ENCODE measurements around the gene TRMT13.

TRMT13 gene

GRCh38 chr1:100101564-100101963, 31.4 kb upstream of the TRMT13 start:
- H3K36me3 ChIP-seq (ENCODE audit: control insufficient read depth, insufficient read depth, low read length), result peaks cover 3% of the 10 kb centered on the region
- H3K79me1 ChIP-seq (ENCODE audit: low read length), result no peaks in the 10 kb centered on the region
- no peaks in the 10 kb centered on the region for H3K79me2 ChIP-seq (ENCODE audit: control insufficient read depth, insufficient read depth, low read length)
- H3K27me3 ChIP-seq (ENCODE audit: insufficient read depth, low read length, poor library complexity), result no peaks in the 10 kb centered on the region
- no peak overlapping the region for H3K4me3 ChIP-seq (ENCODE audit: low read length)
- H3K18ac ChIP-seq (ENCODE audit: low read length), result no peak overlapping the region
- no peak overlapping the region for H3K23ac ChIP-seq (ENCODE audit: low read length)
- WGBS (ENCODE audit: extremely low coverage, insufficient coverage, low lambda C conversion rate), result no CpG with 5 or more reads among the region's 2 CpGs
- H3K4ac ChIP-seq (ENCODE audit: low read depth, low read length), result no peak overlapping the region
- no peak overlapping the region for H3K4me2 ChIP-seq (ENCODE audit: low read length)
- H2BK120ac ChIP-seq (ENCODE audit: low read depth, low read length), result no peak overlapping the region
- H2BK15ac ChIP-seq (replicated peaks; ENCODE audit: low read depth), result no peak overlapping the region
- no peak overlapping the region for H3K56ac ChIP-seq (ENCODE audit: low read length)
- no peak overlapping the region for H2AK5ac ChIP-seq (ENCODE audit: low read length)
- H3K4me1 ChIP-seq (ENCODE audit: control insufficient read depth, low read depth, low read length), result no peaks in the 10 kb centered on the region
- H3K9ac ChIP-seq (ENCODE audit: low read length), result no peak overlapping the region
- H2BK5ac ChIP-seq (ENCODE audit: low read length), result no peak overlapping the region
- no peak for DNase-seq
- no peak overlapping the region for H3K27ac ChIP-seq (ENCODE audit: low read depth, low read length)
- no peak overlapping the region for H4K8ac ChIP-seq (ENCODE audit: low read depth, low read length)
- H4K5ac ChIP-seq (ENCODE audit: low read length), result no peak overlapping the region

GRCh38 chr1:100107696-100108095, 25.3 kb upstream of the TRMT13 start:
- no CpG with 5 or more reads among the region's 4 CpGs for WGBS (ENCODE audit: extremely low coverage, insufficient coverage, low lambda C conversion rate)

GRCh38 chr1:100109554-100110066, 23.4 kb upstream of the TRMT13 start:
- Histone ChIP-seq H4K5ac (ENCODE audit: low read length) (no peak overlapping the region), H3K4me1 (ENCODE audit: control insufficient read depth, low read depth, low read length) (no peaks in the 10 kb centered on the region), H3K36me3 (ENCODE audit: control insufficient read depth, insufficient read depth, low read length) (no peaks in the 10 kb centered on the region), H3K18ac (ENCODE audit: low read length) (no peak overlapping the region), H2BK5ac (ENCODE audit: low read length) (no peak overlapping the region), H3K4me2 (ENCODE audit: low read length) (no peak overlapping the region), H3K79me1 (ENCODE audit: low read length) (no peaks in the 10 kb centered on the region), H2BK15ac (replicated peaks; ENCODE audit: low read depth) (no peak overlapping the region), H3K4ac (ENCODE audit: low read depth, low read length) (no peak overlapping the region), H3K23ac (ENCODE audit: low read length) (no peak overlapping the region), H3K56ac (ENCODE audit: low read length) (no peak overlapping the region), H3K79me2 (ENCODE audit: control insufficient read depth, insufficient read depth, low read length) (no peaks in the 10 kb centered on the region), H2AK5ac (ENCODE audit: low read length) (no peak overlapping the region), H3K27me3 (ENCODE audit: insufficient read depth, low read length, poor library complexity) (no peaks in the 10 kb centered on the region), H3K27ac (ENCODE audit: low read depth, low read length) (no peak overlapping the region), H3K9ac (ENCODE audit: low read length) (no peak overlapping the region), H4K8ac (ENCODE audit: low read depth, low read length) (no peak overlapping the region), H3K4me3 (ENCODE audit: low read length) (no peak overlapping the region), H2BK120ac (ENCODE audit: low read depth, low read length) (no peak overlapping the region)
- no peak for DNase-seq

More at GRCh38 chr1:100107696-100108095, 25.3 kb upstream of the TRMT13 start:
- Histone ChIP-seq H2BK15ac (replicated peaks; ENCODE audit: low read depth) (no peak overlapping the region), H3K27ac (ENCODE audit: low read depth, low read length) (no peak overlapping the region), H3K4me3 (ENCODE audit: low read length) (no peak overlapping the region), H3K79me1 (ENCODE audit: low read length) (no peaks in the 10 kb centered on the region), H3K18ac (ENCODE audit: low read length) (no peak overlapping the region), H3K56ac (ENCODE audit: low read length) (no peak overlapping the region), H3K79me2 (ENCODE audit: control insufficient read depth, insufficient read depth, low read length) (no peaks in the 10 kb centered on the region), H3K4ac (ENCODE audit: low read depth, low read length) (no peak overlapping the region), H2AK5ac (ENCODE audit: low read length) (no peak overlapping the region), H4K5ac (ENCODE audit: low read length) (no peak overlapping the region), H3K9ac (ENCODE audit: low read length) (no peak overlapping the region), H3K27me3 (ENCODE audit: insufficient read depth, low read length, poor library complexity) (no peaks in the 10 kb centered on the region), H3K4me2 (ENCODE audit: low read length) (no peak overlapping the region), H3K23ac (ENCODE audit: low read length) (no peak overlapping the region), H3K4me1 (ENCODE audit: control insufficient read depth, low read depth, low read length) (no peaks in the 10 kb centered on the region), H4K8ac (ENCODE audit: low read depth, low read length) (no peak overlapping the region), H3K36me3 (ENCODE audit: control insufficient read depth, insufficient read depth, low read length) (peaks cover 3% of the 10 kb centered on the region), H2BK120ac (ENCODE audit: low read depth, low read length) (no peak overlapping the region), H2BK5ac (ENCODE audit: low read length) (no peak overlapping the region)
- DNase-seq, result no peak

- no peak overlapping the region for H3K56ac ChIP-seq (ENCODE audit: low read length)
- H3K27ac ChIP-seq (ENCODE audit: low read depth, low read length), result no peak overlapping the region
- no peak overlapping the region for H2BK120ac ChIP-seq (ENCODE audit: low read depth, low read length)
- no peak overlapping the region for H3K18ac ChIP-seq (ENCODE audit: low read length)
- no peak overlapping the region for H3K9ac ChIP-seq (ENCODE audit: low read length)
- no peak for DNase-seq
- WGBS (ENCODE audit: extremely low coverage, insufficient coverage, low lambda C conversion rate), result no CpG with 5 or more reads among the region's 4 CpGs
- H3K79me1 ChIP-seq (ENCODE audit: low read length), result no peaks in the 10 kb centered on the region
- H3K4me1 ChIP-seq (ENCODE audit: control insufficient read depth, low read depth, low read length), result no peaks in the 10 kb centered on the region
- H3K23ac ChIP-seq (ENCODE audit: low read length), result no peak overlapping the region
- no peaks in the 10 kb centered on the region for H3K79me2 ChIP-seq (ENCODE audit: control insufficient read depth, insufficient read depth, low read length)
- H3K4ac ChIP-seq (ENCODE audit: low read depth, low read length), result no peak overlapping the region
- H4K5ac ChIP-seq (ENCODE audit: low read length), result no peak overlapping the region
- H2BK15ac ChIP-seq (replicated peaks; ENCODE audit: low read depth), result no peak overlapping the region
- H3K36me3 ChIP-seq (ENCODE audit: control insufficient read depth, insufficient read depth, low read length), result no peaks in the 10 kb centered on the region
- no peak overlapping the region for H4K8ac ChIP-seq (ENCODE audit: low read depth, low read length)
- no peak overlapping the region for H2AK5ac ChIP-seq (ENCODE audit: low read length)
- H3K4me3 ChIP-seq (ENCODE audit: low read length), result no peak overlapping the region
- no peak overlapping the region for H3K4me2 ChIP-seq (ENCODE audit: low read length)
- H3K27me3 ChIP-seq (ENCODE audit: insufficient read depth, low read length, poor library complexity), result no peaks in the 10 kb centered on the region
- H2BK5ac ChIP-seq (ENCODE audit: low read length), result no peak overlapping the region
Measured at GRCh38 chr1:100115524-100115923, 17.4 kb upstream of the TRMT13 start.

- Histone ChIP-seq H3K4me1 (ENCODE audit: control insufficient read depth, low read depth, low read length) (no peaks in the 10 kb centered on the region), H3K27ac (ENCODE audit: low read depth, low read length) (no peak overlapping the region), H3K18ac (ENCODE audit: low read length) (no peak overlapping the region), H3K79me2 (ENCODE audit: control insufficient read depth, insufficient read depth, low read length) (no peaks in the 10 kb centered on the region), H3K36me3 (ENCODE audit: control insufficient read depth, insufficient read depth, low read length) (no peaks in the 10 kb centered on the region), H3K4ac (ENCODE audit: low read depth, low read length) (no peak overlapping the region), H2BK5ac (ENCODE audit: low read length) (no peak overlapping the region), H3K9ac (ENCODE audit: low read length) (no peak overlapping the region), H4K5ac (ENCODE audit: low read length) (no peak overlapping the region), H2BK15ac (replicated peaks; ENCODE audit: low read depth) (no peak overlapping the region), H3K4me2 (ENCODE audit: low read length) (no peak overlapping the region), H3K27me3 (ENCODE audit: insufficient read depth, low read length, poor library complexity) (no peaks in the 10 kb centered on the region), H2AK5ac (ENCODE audit: low read length) (no peak overlapping the region), H3K79me1 (ENCODE audit: low read length) (peaks cover 3% of the 10 kb centered on the region), H3K23ac (ENCODE audit: low read length) (no peak overlapping the region), H4K8ac (ENCODE audit: low read depth, low read length) (no peak overlapping the region), H2BK120ac (ENCODE audit: low read depth, low read length) (no peak overlapping the region), H3K4me3 (ENCODE audit: low read length) (no peak overlapping the region), H3K56ac (ENCODE audit: low read length) (no peak overlapping the region)
- DNase-seq, result no peak
- WGBS (ENCODE audit: extremely low coverage, insufficient coverage, low lambda C conversion rate), result no CpG with 5 or more reads among the region's 1 CpG
Measured at GRCh38 chr1:100122177-100122576, 10.8 kb upstream of the TRMT13 start.

- no peak overlapping the region for H4K8ac ChIP-seq (ENCODE audit: low read depth, low read length)
- no peak overlapping the region for H2BK120ac ChIP-seq (ENCODE audit: low read depth, low read length)
- H2BK5ac ChIP-seq (ENCODE audit: low read length), result no peak overlapping the region
- H3K79me2 ChIP-seq (ENCODE audit: control insufficient read depth, insufficient read depth, low read length), result peaks cover 20% of the 10 kb centered on the region
- WGBS (ENCODE audit: extremely low coverage, insufficient coverage, low lambda C conversion rate), result no CpG with 5 or more reads among the region's 1 CpG
- no peak overlapping the region for H3K27ac ChIP-seq (ENCODE audit: low read depth, low read length)
- H3K18ac ChIP-seq (ENCODE audit: low read length), result no peak overlapping the region
- H3K4ac ChIP-seq (ENCODE audit: low read depth, low read length), result no peak overlapping the region
- no peak overlapping the region for H2AK5ac ChIP-seq (ENCODE audit: low read length)
- no peak overlapping the region for H3K9ac ChIP-seq (ENCODE audit: low read length)
- no peak for DNase-seq
- no peak overlapping the region for H2BK15ac ChIP-seq (replicated peaks; ENCODE audit: low read depth)
- H3K56ac ChIP-seq (ENCODE audit: low read length), result no peak overlapping the region
- H3K23ac ChIP-seq (ENCODE audit: low read length), result no peak overlapping the region
- H3K36me3 ChIP-seq (ENCODE audit: control insufficient read depth, insufficient read depth, low read length), result no peaks in the 10 kb centered on the region
- no peak overlapping the region for H3K4me3 ChIP-seq (ENCODE audit: low read length)
- no peaks in the 10 kb centered on the region for H3K27me3 ChIP-seq (ENCODE audit: insufficient read depth, low read length, poor library complexity)
- H4K5ac ChIP-seq (ENCODE audit: low read length), result no peak overlapping the region
- peaks cover 10% of the 10 kb centered on the region for H3K79me1 ChIP-seq (ENCODE audit: low read length)
- H3K4me1 ChIP-seq (ENCODE audit: control insufficient read depth, low read depth, low read length), result no peaks in the 10 kb centered on the region
- no peak overlapping the region for H3K4me2 ChIP-seq (ENCODE audit: low read length)
Measured at GRCh38 chr1:100127226-100127625, 5.7 kb upstream of the TRMT13 start.

Measured in mesendoderm (in vitro differentiated cells).